ENCODE results near the gene CHD9NB.
"Not testable (repeated sequence)": the region's sequence is repeated elsewhere in the genome, so short reads cannot be mapped to it uniquely, and the experiment has no call there.

CHD9NB gene

GRCh38 chr16:53056392-53056881 lies 3.7 kb upstream of the CHD9NB start:
- no peak for DNase-seq (ENCODE audit: low spot score)

DNA sequence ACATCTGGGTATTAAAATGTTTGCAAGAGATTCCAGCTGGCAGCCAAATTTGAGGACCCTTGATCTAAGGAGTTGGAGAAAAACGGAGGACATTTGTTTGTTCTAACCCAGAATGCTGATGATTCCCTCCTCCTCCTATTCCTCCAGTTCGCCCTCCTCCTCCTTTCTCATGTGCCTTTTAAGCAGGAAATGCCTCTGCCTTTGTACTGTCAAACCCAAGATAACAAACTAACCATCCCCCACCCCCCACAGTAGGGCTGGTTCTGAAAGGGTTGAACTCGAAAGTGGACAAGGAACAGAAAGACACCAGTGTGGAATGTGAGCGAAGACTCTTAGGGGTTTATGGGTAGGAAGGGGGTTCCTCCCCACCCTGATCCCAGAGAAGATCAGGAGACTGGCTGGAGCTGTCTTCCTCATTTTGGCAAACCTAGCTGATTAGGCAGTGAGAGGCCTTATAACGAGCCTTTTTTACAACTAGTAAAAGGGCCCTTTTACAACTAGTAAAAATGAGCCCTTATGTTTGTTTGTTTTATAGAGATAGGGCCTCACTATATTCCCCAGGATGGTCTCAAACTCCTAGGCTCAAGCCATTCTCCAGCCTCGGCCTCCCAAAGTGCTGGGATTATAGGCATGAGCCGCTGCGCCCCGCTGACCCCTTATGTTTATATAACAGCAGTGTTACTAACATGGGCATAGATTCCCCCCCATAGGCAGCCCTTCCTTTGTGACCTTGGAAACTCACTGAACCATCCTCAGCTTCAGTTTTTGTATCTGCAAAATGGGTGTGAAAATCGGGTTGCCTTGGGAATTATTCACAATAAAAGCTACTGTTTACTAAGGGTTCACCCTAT lies 3.1 kb upstream of the CHD9NB start:
- DNase-seq (ENCODE audit: low spot score), result no peak

- DNase-seq (ENCODE audit: low spot score), result peak; percentile 66
Observed at GRCh38 chr16:53054670-53055485, 2.2 kb upstream of the CHD9NB start, which contains the start of gene CHD9. TSS of gene CHD9 (plus strand) at chr16:53054991. CDS start at chr16:53156090, 101,099 bp downstream.

GRCh38 chr16:53053967-53054669 lies 1.4 kb upstream of the CHD9NB start:
- no peak for DNase-seq (ENCODE audit: low spot score)

DNA sequence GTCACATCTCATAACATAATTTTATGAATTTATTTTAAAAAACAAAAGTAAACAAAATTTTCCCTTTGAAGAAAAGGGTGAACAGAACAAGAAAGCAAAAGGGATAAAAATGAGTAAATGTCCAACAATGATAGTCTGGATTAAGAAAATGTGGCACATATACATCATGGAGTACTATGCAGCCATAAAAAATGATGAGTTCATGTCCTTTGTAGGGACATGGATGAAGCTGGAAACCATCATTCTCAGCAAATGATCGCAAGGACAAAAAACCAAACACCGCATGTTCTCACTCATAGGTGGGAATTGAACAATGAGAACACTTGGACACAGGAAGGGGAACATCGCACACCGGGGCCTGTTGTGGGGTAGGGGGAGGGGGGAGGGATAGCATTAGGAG lies 1.4 kb downstream of the CHD9NB start:
- not testable (repeated sequence) for DNase-seq (ENCODE audit: low spot score)

DNA sequence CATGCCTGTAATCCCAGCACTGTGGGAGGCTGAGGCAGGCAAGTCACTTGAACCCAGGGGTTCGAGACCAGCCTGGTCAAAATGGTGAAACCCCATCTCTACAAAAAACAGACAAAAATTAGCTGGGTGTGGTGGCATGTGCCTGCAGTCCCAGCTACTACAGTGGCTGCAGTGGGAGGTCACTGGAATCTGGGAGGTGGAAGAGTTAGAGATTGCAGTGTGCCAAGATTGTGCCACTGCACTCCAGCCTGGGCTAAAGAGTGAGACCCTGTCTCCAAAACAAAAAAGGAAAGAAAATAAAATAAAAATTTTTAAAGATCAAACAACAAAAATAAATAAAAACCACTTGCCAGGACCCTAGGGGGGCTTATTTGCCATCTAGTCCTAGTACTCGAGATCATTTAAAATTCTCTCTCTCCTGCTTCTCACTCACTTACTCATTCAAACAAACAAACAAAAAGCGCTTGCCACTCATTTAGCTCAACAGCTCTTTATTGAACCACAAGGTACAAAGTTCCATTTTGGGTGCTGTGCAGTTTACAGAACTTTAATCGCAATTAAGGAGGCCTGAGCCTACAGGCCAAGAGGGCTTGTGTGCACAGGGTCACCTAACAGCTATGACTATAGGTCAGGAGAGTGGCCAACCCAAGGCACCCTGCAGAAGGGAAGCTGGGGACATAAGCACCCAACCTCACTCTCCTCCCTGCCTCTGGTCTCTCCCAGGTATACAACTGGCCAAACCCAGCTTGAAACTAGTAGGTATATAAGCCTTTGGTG lies 4.4 kb downstream of the CHD9NB start:
- no peak for DNase-seq (ENCODE audit: low spot score)

DNA sequence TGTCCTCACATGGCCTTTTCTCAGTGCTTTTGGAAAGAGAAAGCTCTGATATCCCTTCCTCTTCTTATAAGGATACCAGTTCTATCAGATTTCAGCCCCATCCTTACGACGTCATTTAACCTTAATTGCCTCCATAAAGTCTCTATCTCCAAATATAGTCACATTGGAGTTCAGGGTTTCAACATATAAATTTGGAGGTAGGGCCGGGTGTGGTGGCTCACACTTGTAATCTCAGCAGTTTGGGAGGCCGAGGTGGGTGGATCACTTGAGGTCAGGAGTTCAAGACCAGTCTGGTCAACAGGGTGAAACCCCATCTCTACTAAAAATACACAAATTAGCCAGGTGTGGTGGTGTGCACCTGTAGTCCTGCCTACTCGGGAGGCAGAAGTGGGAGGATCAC lies 5.2 kb downstream of the CHD9NB start:
- DNase-seq (ENCODE audit: low spot score), result not testable (repeated sequence)

DNA sequence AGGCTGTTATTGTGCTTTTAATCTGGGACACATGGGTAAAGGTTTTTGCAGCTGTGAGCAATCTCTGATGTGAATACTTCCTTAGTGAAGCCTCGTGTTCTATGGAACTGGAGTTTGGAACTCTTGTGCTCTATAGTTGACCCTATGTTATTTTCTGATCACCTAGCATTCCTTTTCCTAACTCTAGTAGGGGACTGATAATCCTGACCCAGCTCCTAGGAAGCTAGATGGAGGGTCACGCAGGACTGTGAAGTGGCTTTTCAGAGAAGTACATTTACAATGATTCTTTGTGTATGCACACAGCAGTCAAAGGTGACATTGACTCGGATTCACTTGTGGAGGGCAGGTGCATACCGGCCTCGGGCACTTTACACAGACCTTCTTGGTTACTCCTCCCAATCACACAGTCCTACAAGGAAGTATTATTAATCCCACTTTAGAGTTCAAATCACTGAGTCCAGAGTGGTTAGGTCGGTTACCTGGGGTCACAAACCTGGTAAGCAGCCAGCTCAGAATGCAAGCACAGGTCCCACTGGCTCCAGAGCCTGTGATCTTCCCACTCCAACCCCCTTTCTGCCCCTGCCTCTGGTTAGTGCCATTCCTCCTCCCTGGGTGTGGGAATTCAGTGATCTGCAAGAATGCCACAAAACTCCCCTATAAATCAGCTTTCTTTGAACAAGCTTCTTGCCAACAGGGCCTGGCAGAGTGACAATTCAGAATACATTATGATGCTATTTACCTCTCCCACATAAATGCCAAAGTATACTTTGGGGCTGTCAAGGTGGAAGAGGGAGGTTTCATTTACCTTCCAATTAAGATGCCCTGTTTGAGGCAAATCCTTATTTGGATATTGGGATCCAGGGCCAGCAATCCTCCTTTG lies 7.1 kb downstream of the CHD9NB start:
- DNase-seq (ENCODE audit: low spot score), result no peak

GRCh38 chr16:53043986-53044601 lies 8.6 kb downstream of the CHD9NB start:
- no peak for DNase-seq (ENCODE audit: low spot score)

- no peak for DNase-seq (ENCODE audit: low spot score)
Observed at GRCh38 chr16:53043428-53043831, 9.3 kb downstream of the CHD9NB start.

DNA sequence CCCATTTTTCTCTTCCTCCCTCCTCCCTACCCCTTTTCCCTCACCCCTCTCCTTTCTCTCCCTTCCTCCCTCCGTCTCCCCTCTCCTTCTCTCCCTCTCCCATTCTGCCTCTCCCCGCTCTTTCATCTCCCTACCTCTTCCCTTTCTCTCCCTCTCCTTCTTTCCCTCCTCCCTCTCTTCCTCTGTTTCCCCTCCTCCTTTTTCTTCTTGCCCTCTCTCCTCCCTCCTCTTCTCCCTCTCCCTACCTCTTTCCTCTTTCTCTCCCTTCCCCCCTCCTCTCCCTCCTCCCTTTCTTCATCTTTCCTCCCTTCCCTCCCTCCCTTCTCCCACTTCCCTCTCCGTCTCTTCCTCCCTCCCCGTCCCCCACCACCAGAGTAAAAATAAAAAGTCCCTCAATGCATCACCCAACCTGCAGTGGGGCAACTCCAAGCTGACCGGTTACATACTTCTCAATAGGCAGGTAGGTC lies 10.4 kb downstream of the CHD9NB start:
- no peak for DNase-seq (ENCODE audit: low spot score)

GRCh38 chr16:53041320-53042051 lies 11.2 kb downstream of the CHD9NB start:
- no peak for DNase-seq (ENCODE audit: low spot score)

GRCh38 chr16:53040788-53041187 lies 11.9 kb downstream of the CHD9NB start:
- no peak for DNase-seq (ENCODE audit: low spot score)

DNA sequence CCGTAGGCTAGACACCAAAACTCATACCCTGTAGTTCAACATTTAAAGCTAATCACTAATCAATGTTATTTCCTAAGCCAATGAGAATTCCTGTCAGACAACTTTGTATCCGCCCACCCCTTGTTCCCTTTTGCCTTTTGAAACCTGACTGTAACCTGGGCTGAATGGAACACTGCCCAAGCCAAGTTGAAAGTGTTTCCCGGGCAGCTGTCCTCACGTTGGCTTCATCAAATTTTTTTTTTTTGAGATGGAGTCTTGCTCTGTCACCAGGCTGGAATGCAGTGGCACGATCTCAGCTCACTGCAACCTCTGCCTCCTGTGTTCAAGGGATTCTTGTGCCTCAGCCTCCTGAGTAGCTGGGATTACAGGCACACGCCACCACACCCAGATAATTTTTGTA lies 16.0 kb downstream of the CHD9NB start:
- DNase-seq (ENCODE audit: low spot score), result not testable (repeated sequence)

DNA sequence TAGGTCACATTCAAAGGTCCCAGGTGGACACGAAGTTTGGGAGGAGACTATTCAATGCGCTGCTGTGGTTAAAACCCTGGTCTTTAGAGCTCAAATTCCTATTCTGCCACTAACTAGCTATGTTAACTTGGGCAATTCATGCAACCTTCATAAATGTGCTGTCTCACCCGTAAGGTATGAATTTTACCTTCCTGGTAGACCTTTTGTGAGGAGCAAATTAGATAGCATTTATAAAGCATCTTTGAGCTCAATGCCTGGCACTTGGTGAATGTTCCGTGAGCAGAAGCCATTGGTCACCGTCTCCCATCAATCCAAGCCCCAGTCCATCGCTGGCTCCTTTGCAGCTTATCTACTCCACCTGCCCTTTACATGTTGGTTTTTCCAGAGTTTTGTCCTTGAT lies 16.6 kb downstream of the CHD9NB start:
- no peak for DNase-seq (ENCODE audit: low spot score)

- no peak for DNase-seq (ENCODE audit: low spot score)
Observed at GRCh38 chr16:53035176-53035942, 17.3 kb downstream of the CHD9NB start.

DNA sequence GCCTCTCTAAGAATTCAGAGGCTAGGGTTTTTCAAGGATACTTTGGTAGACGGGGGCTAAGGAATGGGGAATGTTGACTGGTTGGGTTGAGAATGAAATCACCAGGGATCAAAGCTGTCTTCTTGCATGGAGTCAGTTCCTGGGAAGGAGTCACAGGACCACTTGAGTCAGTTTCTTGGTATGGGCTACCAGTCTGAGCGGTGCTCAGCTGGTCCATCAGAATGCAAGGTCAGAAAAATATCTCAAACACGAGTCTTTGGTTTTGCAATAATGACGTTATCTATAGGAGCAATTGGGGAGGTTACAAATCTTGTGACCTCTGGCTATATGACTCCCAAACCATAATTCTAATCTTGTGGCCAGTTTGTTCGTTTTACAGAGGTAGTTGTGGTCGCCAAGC lies 18.4 kb downstream of the CHD9NB start:
- DNase-seq (ENCODE audit: low spot score), result no peak

GRCh38 chr16:53031323-53031942 lies 21.3 kb downstream of the CHD9NB start:
- DNase-seq (ENCODE audit: low spot score), result no peak

Data from CD4-positive, alpha-beta T cell treated with Interleukin-6 at 100 ng/mL for 8 hours (primary cell).